ENCODE measurements around the gene ADAD2.
A peak's percentile ranks its signal among the peaks of the same experiment; 100 is the strongest.

Gene ADAD2

DNA sequence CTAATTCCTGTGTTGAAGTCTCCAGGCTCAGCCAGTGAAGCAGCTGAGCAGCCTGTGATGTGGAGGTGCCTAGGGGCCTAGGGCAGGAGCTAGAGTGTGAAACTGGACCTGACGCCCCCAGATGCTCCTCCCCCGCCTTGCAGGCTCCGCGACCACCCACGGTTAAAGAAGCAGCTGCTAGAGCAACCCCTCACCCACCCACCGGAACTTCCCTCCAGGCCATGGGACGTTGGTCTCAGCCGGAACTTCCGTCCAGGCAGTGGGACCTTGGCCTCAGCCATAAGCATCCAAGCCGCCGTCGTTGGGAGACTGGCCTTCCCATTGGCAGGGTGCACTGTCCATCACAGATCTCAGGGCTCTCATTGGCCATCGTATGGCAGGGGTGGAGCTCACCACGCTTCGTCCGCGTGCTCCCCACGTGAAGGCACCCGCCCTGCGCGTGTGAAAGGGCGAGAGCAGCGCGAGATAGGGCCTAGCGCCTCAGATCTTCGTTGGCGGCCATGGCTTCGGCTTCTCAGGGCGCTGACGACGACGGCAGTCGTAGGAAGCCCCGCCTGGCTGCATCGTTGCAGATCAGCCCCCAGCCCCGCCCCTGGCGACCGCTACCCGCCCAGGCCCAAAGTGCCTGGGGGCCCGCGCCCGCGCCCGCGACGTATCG is at the start of gene ADAD2:
TSS of gene ADAD2 (plus strand) at position 427 of the 658 bp plus-strand sequence. CDS start at position 501, 74 bp downstream.
- DNase-seq = no peak

- DNase-seq = no peak
Measured at GRCh38 chr16:84143081-84143480, 47.9 kb upstream of the ADAD2 start.

- DNase-seq = no peak
Measured at GRCh38 chr16:84143784-84144199, 47.2 kb upstream of the ADAD2 start.

DNA sequence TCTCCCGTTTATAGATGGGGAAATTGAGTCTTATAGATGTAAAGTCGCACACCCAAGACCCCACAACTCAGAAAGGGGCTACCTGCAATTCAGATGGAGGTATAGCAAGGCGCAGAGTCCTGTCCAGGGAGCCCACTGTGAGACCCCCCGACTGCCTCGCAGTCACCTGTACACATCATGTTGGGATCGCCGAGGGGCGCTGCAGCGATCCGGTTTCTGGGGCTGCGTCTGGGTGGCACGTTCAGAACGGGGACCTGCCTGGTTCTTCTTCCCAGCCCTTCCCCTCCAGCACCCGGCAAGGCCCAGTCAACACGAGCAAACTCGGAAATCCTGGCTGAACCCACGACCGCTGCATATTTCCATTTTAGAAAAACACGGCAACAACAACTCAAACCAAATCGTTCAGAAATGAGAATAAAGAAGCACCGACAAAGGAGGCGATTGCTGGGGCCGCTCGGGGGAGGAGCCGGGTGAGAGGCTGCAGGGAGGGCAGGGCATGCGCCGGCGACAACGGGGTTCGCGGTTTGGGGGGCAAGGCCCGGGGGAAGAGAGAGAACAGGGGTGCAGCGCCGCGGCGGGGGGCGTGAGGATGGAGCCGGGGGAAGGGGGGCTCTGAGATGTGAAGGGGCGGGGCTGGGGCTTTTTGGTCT is 46.6 kb upstream of the ADAD2 start:
- DNase-seq = no peak

DNA sequence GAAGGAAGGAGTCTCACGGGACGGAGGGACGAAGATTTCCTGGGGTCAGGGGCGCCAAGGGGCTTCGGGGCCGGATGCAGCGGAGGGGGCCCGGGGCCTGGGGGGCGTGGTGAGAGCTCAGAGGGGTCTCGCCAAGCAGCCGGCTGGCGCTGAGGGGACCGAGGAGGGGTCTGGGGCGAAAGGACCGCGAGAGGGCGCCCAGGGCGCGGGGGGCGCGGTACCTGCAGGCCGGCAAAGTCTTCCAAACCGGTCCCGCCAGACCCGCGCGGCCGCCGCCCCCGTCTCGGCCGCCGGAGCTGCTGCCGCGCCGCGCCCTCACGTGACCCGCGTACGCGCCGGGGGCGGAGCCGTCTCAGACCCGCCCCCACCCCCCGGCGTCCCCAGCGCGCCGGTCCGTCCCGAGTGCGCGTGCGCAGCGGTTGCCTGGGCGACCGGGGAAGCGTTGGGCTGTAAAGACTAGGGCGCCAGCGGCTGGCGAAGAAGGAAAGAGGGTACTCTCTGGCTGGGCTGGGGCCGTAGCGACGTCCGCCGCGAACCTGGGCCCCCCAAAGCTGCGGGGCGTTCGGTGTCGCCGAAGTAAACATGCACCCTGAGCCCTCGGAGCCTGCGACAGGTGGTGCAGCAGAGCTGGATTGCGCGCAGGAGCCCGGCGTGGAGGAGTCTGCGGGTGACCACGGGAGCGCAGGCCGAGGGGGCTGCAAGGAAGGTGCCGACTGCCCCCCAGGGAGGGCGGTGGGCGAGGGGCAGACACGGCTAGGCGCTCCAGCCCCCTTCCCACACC is 45.9 kb upstream of the ADAD2 start, which contains the start of the genes DNAAF1 and HSDL1:
TSS of gene DNAAF1 (plus strand) at position 450 of the 781 bp plus-strand sequence. CDS start at position 583, 133 bp downstream.
TSS of gene HSDL1 (minus strand) at position 319 of the 781 bp plus-strand sequence. CDS start 13,856 bp downstream, outside the sequence.
- DNase-seq = peak; percentile 40

- DNase-seq = no peak
Measured at GRCh38 chr16:84150926-84151325, 40.0 kb upstream of the ADAD2 start.

GRCh38 chr16:84153660-84154214 is 37.2 kb upstream of the ADAD2 start:
- DNase-seq = no peak

DNA sequence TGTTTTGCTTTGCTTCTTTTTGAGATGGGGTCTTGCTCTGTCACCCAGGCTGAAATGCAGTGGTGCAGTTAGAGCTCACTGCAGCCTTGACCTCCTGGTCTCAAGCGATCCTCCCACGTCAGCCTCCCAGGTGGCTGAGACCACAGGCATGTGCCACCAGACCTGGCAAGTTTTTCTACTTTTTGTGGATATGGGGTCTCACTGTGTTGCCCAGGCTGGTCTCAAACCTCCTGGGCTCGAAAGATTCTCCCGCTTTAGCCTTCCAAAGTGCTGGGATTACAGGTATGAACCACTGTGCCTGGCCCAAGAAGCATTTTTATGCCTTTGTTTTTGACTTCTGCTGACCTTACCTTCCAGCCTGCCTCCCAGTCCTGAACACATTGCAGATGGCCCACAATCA is 35.7 kb upstream of the ADAD2 start:
- DNase-seq = no peak

DNA sequence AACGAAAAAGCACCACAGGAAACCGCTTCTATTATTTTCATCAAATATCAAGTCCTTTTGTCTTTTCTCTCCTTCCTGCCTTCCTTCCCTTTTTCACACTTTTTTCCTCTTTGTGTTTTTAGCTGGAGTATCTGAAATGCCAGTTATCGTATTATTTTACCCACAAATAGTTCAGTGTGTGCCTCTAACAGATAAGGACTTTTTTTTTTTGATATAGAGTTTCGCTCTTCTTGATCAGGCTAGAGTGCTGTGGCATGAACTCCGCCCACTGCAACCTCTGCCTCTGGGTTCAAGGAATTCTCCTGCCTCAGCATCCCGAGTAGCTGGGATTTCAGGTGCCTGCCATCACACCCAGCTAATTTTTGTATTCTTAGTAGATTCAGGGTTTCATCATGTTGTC is 35.2 kb upstream of the ADAD2 start:
- DNase-seq = no peak

- DNase-seq = peak; percentile 9
Measured at GRCh38 chr16:84156342-84156784, 34.6 kb upstream of the ADAD2 start.

GRCh38 chr16:84159007-84159406 is 31.9 kb upstream of the ADAD2 start:
- DNase-seq = no peak

GRCh38 chr16:84159800-84160199 is 31.2 kb upstream of the ADAD2 start:
- DNase-seq = no peak

DNA sequence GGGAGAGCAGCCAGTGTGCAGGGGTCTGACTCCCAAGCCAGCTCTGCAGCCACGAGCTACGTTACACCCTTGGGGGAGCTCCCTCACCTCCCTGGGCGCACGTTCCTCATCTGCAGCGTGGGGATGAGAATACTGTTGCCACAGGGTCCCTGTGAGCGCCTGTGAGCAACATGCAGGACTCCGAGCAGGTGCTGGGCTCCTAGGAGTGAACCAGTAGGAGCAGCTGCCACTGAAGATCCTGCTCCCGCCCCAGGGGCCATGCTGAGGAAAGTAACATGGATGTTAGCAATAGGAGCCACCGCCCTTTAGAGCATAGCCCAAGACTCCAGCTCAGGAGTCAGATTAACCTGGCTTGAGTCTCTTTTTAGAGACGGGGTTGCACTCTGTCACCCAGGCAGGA is 29.9 kb upstream of the ADAD2 start:
- DNase-seq = no peak

GRCh38 chr16:84161801-84162200 is 29.2 kb upstream of the ADAD2 start:
- DNase-seq = no peak

- no peak for DNase-seq
Measured at GRCh38 chr16:84165746-84166145, 25.2 kb upstream of the ADAD2 start.

GRCh38 chr16:84166796-84167695 is 23.9 kb upstream of the ADAD2 start:
- no peak for DNase-seq

DNA sequence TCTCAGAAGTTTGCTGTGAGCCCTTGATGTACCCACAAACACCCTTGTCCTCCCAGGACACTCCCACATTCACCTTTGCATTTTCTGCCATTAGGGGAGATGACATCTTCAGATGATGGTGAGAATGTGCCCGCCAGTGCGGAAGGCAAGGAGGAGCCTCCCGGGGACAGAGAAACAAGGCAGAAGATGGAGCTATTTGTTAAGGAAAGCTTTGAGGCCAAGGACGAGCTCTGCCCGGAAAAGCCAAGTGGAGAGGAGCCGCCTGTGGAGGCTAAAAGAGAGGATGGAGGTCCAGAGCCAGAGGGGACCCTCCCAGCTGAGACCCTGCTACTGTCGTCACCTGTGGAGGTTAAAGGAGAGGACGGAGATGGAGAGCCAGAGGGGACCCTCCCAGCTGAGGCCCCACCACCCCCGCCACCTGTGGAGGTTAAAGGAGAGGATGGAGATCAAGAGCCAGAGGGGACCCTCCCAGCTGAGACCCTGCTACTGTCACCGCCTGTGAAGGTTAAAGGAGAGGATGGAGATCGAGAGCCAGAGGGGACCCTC is 21.1 kb upstream of the ADAD2 start:
- DNase-seq = no peak

- no peak for DNase-seq
Measured at GRCh38 chr16:84174396-84174795, 16.6 kb upstream of the ADAD2 start.

- DNase-seq = peak; percentile 51
Measured at GRCh38 chr16:84175350-84176081, 15.4 kb upstream of the ADAD2 start.

DNA sequence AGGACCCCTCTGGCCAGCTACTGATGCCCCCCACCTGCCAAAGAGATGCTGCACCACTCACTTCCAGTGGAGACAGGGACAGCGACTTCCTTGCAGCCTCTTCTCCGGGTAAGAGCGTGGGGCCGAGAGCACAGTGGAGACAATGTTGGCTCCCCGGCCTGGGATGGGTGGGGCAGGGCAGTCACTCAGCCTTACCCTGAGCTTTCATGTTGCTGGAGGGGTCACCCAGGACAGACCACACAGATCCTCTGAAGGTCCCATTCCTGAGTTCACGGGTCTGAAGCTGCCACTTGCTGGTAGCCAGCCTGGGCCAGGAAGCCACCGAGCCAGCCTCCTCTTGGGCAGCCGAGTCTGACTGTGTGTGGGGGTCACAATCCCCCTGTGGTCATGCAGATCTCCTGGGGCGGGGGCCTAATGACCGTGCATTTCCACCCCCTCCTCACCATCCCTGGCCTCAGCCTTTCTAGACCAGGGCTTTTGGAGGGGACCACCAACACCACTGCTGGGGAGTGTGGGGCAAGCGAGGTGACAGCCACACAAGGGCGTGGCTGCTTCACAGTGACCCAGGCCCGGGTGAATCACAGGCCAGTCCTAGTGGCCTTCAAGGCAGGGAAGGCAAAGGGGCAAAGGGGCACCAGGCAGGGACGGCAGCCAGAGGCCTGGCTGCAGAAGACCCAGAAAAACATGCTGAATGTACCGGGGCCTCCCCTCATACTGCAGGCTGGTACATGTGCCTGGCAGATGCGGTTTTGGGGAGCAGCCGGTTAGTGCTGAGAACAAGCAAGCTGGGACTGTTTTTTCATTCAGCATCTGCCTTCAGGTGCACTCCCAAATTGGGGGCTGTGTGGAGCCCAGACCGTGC is 14.5 kb upstream of the ADAD2 start:
- no peak for DNase-seq
